Suprapubic skin (tissue), 4 donors: Measurements from ENCODE around the gene LRRC27.

Source experiments
- CTCF ChIP-seq, 2 donors: fragments of 200-600 bp in 1 of 2; fragments of 450-650 bp in 1 of 2; sonication (generic) in 1 of 2; IDR thresholded peaks; one replicate each; pipeline ENCODE4 v1.5.1; 2016 to 2019; ENCODE audit warnings: antibody characterized with exemption in 2 of 2, mild to moderate bottlenecking in 1 of 2, moderate library complexity in 1 of 2
- EP300 ChIP-seq: sonication (generic); formaldehyde crosslinking; IDR thresholded peaks from one replicate; pipeline ENCODE4 v1.6.1; 2017; ENCODE audit warnings: antibody characterized with exemption
- POLR2A ChIP-seq, 2 donors: fragments of 450-650 bp; IDR thresholded peaks; one replicate each; pipeline ENCODE4 v1.6.1; 2017; ENCODE audit warnings: antibody characterized with exemption in 2 of 2, mild to moderate bottlenecking in 2 of 2, moderate library complexity in 2 of 2
- POLR2AphosphoS5 ChIP-seq, 3 donors: sonication (generic); formaldehyde crosslinking; IDR thresholded peaks; one replicate each; pipeline ENCODE4 v1.6.1; 2017; ENCODE audit warnings: antibody characterized with exemption in 3 of 3

DNA sequence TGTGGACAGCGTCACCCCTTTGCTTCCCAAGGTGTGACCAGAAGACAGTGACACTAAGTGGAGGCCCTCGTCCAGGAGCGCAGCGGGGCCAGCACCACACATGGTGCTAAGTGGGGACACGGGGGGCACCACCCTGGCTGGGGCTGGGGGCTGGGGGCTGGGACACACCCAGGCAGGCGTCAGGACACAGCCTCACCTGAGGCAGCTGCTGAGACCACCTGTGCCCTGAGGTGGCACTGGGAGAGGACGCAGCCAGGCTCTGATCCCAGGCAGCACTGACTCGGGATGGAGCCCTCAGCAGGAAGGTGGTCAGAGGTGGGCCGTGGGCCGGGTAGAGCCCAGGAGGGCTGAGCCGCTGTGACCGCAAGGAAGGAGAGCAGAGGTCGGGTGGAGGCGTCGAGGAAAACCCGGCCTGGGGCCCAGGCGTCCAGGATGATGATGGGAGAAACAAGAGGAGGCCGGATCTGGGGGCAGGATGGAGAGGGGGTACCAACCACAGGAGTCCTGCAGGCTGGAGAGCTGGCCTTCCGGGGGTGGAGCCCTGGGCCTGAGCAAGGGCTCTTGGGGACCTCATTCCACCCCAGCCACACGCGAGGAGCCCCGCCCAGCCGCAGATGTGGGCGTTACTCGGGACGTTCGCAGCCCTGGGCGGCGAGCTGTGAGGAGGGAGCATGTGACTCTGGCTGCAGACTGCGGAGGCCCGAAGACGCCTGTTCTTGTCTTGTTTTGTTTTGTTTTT lies 22.5 kb downstream of the LRRC27 start:
- TF ChIP-seq CTCF (IDR thresholded peaks at IDR 0.05) (no peak), POLR2A (IDR thresholded peaks at IDR 0.05) (no peak), EP300 (no peak), POLR2AphosphoS5 (IDR thresholded peaks at IDR 0.05) (no peak)
